Activated CD4-positive, alpha-beta T cell treated with anti-CD3 and anti-CD28 coated beads for 1 hour (primary cell): Measurements from ENCODE around the gene ZNF302.
A peak's percentile ranks its signal among the peaks of the same experiment; 100 is the strongest.
"Not testable (repeated sequence)": the region's sequence is repeated elsewhere in the genome, so short reads cannot be mapped to it uniquely, and the experiment has no call there.

Experiments
- DNase-seq: peaks from one replicate; pipeline ENCODE4 v3.0.0-alpha.2; 2020

The ZNF302 gene

GRCh38 chr19:34677386-34678084 lies at the start of gene ZNF302:
ZNF302 (plus strand) TSS chr19:34677678; CDS start chr19:34678805, 1,127 bp downstream.
- peak; percentile 91 for DNase-seq

GRCh38 chr19:34633802-34634201 lies 43.7 kb upstream of the ZNF302 start:
- DNase-seq = no peak

DNA sequence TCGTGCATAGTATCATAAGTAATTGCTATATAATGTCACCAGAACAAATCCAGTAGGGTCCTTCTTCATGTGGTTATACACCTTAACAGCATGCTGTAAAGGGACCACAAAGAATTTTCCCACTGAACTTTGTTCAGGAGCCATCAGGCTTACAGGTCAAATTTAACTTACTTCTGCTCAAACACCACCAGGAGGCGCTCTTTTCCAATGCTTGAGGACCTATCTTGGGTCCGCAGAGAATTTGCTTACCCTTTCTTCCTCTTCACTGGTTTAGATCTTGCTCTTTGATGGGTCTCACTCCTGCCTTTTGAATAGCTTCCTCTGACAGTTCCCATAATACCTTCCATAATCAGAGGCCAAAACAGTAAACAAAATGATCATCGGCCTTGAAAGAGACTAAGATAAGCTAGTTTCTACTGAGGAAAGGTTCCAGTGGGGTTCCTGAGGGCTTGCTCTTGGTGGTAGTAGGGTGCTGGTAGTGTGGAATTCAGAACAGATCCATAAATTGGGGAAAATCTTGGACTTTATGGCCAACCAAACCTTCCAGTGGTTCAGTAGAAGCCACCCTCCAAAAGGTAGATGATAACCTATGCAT lies 37.9 kb upstream of the ZNF302 start:
- peak; percentile 53 for DNase-seq

DNA sequence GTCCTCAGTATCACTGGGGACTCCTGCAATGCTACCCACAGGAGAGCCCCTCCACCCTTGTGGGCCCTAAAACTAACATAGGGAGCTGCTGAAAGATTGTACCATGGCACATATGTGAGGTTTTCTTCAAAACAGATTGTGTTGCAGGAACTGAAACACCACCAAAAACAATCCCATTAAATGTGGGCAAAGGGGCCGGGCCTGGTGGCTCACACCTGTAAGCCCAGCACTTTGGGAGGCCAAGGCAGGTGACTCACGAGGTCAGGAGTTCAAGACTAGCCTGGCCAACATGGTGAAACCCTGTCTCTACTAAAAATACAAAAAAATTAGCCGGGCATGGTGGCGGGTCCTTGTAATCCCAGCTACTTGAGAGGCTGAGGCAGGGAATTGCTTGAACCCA lies 35.2 kb upstream of the ZNF302 start:
- DNase-seq = no peak

- DNase-seq = no peak
Measured at GRCh38 chr19:34644991-34645461, 32.5 kb upstream of the ZNF302 start.

GRCh38 chr19:34645551-34645950 lies 31.9 kb upstream of the ZNF302 start:
- DNase-seq = no peak

DNA sequence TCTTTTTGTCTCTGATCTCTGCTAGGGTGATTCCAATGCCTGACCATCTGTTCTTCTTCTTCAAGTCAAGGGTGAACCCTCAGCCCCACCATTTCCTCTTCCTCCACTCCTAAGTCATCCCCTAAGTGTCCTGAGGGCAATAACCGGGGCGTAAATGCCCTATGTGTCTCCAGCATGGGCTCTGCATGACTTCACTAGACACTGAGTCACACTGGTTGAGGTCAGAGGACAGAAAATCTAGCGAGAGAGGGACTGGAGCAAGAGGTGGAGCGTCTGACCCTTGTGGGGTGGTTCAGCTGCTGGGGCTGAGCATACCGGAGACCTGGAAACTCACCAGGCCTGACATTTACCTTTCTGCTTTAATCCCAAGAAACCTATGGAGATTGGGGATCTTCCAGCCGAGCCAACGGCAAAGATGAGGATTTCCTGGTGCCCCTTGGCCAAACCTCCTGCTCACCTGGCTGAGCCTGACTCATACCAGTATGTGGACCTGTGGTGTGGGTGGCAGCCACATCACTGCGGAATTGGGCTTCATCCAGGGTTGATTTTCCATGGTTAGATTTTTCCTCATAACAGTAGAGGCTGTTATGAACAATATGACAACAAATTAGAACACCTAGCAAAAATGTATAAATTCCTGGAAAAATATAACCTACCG lies 27.5 kb upstream of the ZNF302 start:
- DNase-seq = no peak

GRCh38 chr19:34651747-34652146 lies 25.7 kb upstream of the ZNF302 start:
- no peak for DNase-seq

DNA sequence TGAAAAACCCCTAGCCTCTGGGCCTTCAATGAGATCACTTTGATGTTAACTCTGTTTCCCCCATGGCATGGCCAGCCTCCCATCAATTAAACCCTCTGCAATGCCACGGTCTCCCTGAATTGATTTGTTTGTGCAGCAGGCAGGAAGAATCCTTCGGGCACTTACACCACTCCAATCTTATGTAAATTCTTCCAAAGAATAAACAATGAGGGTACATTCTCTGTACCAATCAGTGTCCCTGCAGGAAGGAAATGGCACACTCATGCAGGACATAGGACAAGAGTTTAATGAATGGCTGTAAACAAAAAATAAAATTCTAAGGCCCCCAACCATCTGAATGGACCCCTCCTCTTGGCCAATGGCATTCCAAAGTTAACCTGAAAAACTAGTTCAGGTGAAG lies 22.7 kb upstream of the ZNF302 start:
- no peak for DNase-seq

- DNase-seq = no peak
Measured at GRCh38 chr19:34655651-34656050, 21.8 kb upstream of the ZNF302 start.

DNA sequence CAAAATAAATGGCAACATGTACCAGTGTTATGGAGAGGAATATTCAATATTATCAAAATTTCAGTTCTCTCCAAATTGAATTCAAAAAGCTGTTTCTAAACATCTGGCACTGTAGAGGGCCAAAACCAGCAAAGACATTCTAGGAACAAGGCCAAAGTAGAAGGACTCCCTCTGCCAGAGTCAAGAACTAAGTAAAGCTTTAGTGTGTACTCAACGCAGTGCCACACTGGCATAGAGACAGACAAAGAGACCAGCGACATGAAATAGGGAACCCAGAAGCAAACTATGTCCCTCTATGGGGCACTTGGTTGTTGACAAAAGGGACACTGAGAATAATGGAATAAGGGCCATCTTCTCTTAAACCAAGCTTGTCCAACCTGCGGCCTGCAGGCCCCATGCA lies 16.1 kb upstream of the ZNF302 start:
- DNase-seq = no peak

- DNase-seq = peak; percentile 21
Measured at GRCh38 chr19:34662919-34663318, 14.6 kb upstream of the ZNF302 start.

DNA sequence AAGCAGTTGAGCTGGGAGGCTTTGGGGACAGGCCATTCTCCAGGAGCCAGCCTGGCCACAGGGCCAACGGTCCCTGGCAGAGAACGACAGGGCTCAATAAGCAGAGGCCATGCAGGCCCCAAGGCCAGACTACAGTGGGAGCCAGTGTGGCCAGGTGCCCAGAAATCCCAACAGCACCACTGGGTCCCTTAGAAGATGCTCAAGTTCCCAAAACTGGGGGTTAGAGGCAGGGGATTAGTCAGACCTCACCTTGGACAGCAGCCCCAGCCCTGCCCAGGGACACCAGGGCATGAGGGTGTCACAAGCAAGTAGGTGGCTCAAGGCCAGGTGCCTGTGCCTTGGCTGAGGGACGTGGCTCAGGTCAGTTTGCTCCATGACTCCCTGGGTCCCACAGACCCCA lies 13.3 kb upstream of the ZNF302 start:
- DNase-seq = no peak

DNA sequence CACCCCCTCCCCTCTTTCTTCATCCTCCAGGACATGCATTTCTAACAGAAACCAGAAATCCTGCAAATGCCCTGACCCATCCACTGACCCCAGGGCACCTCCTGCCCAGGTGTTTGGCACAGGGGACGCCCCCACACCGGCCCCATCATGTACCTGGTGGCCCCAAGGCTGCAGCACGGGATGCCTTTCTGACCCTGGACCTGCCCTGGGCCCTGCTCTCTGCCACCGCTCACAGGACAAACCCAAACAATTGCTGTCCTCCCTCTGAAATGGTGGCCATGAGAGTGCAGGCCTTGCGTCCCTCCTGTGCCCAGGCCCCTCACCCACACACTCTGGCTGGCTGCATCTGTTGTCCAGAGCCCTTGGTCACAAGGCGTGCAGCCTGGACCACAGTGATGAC lies 12.6 kb upstream of the ZNF302 start:
- DNase-seq = no peak

- not testable (repeated sequence) for DNase-seq
Measured at GRCh38 chr19:34665275-34665674, 12.2 kb upstream of the ZNF302 start.

DNA sequence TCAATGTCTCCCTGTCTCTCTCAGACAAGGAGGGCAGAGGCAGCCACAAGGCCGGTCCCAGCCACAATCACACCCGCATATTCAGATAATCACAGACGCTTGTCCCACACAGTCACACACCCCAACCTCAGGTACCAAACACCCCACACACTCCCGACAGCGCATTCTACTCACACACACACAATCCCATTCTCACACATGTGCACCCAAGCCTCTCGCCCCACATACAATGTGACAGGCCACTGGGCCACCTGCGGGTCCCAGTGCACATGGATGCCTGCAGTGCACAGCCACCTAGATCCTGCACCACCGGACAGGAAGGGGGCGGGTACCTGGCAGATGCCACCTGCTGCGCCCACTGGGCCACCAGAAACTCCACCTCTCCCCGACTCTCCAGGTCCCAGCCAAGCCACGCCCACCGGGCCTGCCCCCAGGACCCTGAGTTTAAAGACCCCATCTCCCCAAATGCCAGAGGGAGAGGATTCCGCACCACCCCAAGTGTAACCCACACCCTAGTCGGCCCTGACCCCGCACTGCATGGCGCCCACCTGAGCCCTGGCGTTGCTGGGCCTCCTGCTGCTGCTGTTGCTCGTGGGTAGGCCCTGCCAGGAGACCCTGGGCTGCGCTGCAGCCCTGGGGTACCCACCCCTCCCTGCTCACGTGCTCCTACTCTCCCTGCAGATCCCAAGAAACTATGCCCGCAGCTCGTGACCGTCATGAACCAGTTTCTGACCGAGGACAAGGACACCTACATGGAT lies 11.1 kb upstream of the ZNF302 start:
- DNase-seq = no peak

- no peak for DNase-seq
Measured at GRCh38 chr19:34666958-34667265, 10.6 kb upstream of the ZNF302 start.

DNA sequence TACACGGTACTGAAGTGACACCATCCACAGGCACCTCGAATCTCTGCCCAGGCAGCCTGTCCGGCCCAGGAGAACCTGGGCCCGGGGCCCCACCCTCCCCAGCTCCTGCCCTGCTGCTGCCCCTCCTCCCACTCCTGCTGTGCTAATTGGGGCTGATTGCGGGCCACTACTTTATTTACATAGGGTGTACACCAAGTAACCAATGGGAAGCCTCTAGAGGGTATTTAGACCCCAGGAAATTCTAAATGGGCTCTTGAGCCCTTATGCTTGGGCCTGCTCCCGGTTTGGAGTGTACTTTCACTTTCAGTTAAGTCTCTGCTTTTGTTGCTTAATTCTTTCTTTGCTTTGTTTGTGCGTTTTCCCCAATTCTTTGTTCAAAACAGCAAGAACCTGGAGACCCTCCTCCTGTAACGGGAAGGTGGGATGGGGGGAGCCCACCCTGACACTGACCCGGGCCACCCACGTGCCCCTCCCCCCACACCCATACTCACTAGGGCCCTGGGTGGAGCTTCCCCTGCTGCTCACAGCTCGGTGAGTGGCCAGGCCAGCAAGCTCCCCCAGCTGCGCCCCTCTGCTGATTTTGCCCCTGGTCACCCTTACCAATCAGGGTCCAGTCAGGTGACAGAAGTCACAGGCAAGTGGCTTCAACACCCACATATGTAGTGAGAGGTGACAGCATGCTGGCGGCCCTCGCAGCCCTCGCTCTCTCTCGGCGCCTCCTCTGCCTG lies 10.0 kb upstream of the ZNF302 start:
- no peak for DNase-seq

GRCh38 chr19:34668077-34668689 lies 9.3 kb upstream of the ZNF302 start:
- not testable (repeated sequence) for DNase-seq

DNA sequence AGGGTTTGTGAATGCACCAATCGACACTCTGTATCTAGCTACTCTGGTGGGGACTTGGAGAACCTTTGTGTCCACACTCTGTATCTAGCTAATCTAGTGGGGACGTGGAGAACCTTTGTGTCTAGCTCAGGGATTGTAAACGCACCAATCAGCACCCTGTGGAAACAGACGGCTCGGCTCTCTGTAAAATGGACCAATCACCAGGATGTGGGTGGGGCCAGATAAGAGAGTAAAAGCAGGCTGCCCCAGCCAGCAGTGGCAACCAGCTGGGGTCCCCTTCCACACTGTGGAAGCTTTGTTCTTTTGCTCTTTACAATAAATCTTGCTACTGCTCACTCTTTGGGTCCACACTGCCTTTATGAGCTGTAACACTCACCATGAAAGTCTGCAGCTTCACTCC lies 8.8 kb upstream of the ZNF302 start:
- DNase-seq = not testable (repeated sequence)

DNA sequence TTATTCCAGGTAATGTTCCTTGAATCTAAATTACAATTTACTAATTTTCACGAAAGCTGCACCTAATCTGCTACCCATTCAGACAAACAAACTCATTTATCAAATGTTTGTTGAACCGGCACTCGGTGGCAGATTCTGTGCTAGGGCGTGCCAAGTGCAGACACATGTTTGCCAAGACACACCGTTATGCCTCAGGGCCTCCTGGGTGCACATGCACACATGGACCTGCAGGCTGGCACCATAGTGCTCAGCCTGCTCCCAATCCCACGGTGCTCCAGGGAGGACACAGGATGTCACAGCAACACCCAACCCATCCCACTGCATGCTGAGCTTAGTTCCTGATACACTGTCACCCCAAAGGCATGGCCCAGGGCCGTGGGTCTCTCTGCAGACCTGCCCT lies 8.2 kb upstream of the ZNF302 start:
- no peak for DNase-seq

DNA sequence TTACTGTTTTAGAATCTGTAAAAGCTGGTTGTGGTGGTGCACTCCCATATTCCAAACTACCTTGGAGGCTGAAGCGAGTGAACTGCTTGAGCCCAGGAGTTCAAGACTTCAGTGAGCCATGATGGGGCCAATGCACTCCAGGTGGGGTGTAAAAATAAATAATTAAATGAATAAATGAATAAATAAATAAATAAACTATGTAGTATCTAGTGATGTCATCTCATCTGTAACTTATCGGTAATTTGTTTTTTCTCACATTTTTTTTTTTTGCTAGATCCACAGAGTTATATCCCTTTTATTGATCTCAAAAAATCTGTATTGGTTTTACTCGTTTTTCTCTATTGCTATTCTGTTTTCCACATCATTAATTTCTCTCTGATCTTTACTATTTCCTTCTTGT lies 5.5 kb upstream of the ZNF302 start:
- DNase-seq = no peak

GRCh38 chr19:34673590-34673989 lies 3.9 kb upstream of the ZNF302 start:
- no peak for DNase-seq
